Epithelial cell of esophagus (primary cell): ENCODE data around the gene EPHB1.

Experiments
- DNase-seq: peaks from one replicate; pipeline ENCODE4 v3.0.0; 2010; ENCODE audit warnings: low read depth
- H3K4me3 ChIP-seq: 2 replicates; pipeline ENCODE4 v1.5.1; 2011; ENCODE audit warnings: mild to moderate bottlenecking, low read length, control low read depth
- CTCF ChIP-seq: IDR thresholded peaks from 2 replicates; pipeline ENCODE4 v1.5.1; 2011; ENCODE audit warnings: low read depth, mild to moderate bottlenecking, low read length, control low read depth, inconsistent platforms; ENCODE audit not compliant: insufficient read depth; ENCODE audit errors: missing control alignments

The EPHB1 gene

GRCh38 chr3:134807189-134807588 lies 12.1 kb downstream of the EPHB1 start:
- no peak for TF ChIP-seq CTCF
- H3K4me3 ChIP-seq = no peak overlapping the region
- no peak for DNase-seq

- DNase-seq = no peak
- no peak for TF ChIP-seq CTCF
- H3K4me3 ChIP-seq = no peak overlapping the region
Measured at GRCh38 chr3:134808835-134809234, 13.8 kb downstream of the EPHB1 start.

- peak; percentile 37 for DNase-seq
- no peak for TF ChIP-seq CTCF
- H3K4me3 ChIP-seq = no peak overlapping the region
Measured at GRCh38 chr3:134809427-134810051, 14.5 kb downstream of the EPHB1 start.

GRCh38 chr3:134810052-134810435 lies 15.0 kb downstream of the EPHB1 start:
- no peak for TF ChIP-seq CTCF
- no peak for DNase-seq
- no peak overlapping the region for H3K4me3 ChIP-seq

- DNase-seq = no peak
- no peak overlapping the region for H3K4me3 ChIP-seq
- no peak for TF ChIP-seq CTCF
Measured at GRCh38 chr3:134810850-134811249, 15.8 kb downstream of the EPHB1 start.

GRCh38 chr3:134813618-134814017 lies 18.6 kb downstream of the EPHB1 start:
- DNase-seq = no peak
- H3K4me3 ChIP-seq = no peak overlapping the region
- no peak for TF ChIP-seq CTCF

- no peak overlapping the region for H3K4me3 ChIP-seq
- no peak for TF ChIP-seq CTCF
- no peak for DNase-seq
Measured at GRCh38 chr3:134815519-134815918, 20.5 kb downstream of the EPHB1 start.
